Left hindlimb (tissue), 1 donor: ENCODE results near the gene TIMMDC1.
"Not testable (repeated sequence)": the region's sequence is repeated elsewhere in the genome, so short reads cannot be mapped to it uniquely, and the experiment has no call there.

Source experiments
- DNase-seq: peaks from one replicate; pipeline ENCODE4 v3.0.0-alpha.2; 2018

TIMMDC1 gene

GRCh38 chr3:119514637-119515036, 16.3 kb downstream of the TIMMDC1 start:
- no peak for DNase-seq

GRCh38 chr3:119517112-119517511, 18.8 kb downstream of the TIMMDC1 start:
- no peak for DNase-seq

GRCh38 chr3:119518026-119518425, 19.7 kb downstream of the TIMMDC1 start:
- no peak for DNase-seq

- no peak for DNase-seq
These were observed 26.8 kb downstream of the TIMMDC1 start for GRCh38 chr3:119524931-119525662.

GRCh38 chr3:119527714-119528113, 29.4 kb downstream of the TIMMDC1 start:
- no peak for DNase-seq

GRCh38 chr3:119529883-119530282, 31.5 kb downstream of the TIMMDC1 start:
- no peak for DNase-seq

GRCh38 chr3:119530456-119530855, 32.1 kb downstream of the TIMMDC1 start:
- no peak for DNase-seq

- DNase-seq = no peak
These were observed 32.8 kb downstream of the TIMMDC1 start for GRCh38 chr3:119531151-119531550.

- no peak for DNase-seq
These were observed 35.9 kb downstream of the TIMMDC1 start for GRCh38 chr3:119534296-119534695.

- no peak for DNase-seq
These were observed 38.4 kb downstream of the TIMMDC1 start for GRCh38 chr3:119536757-119537156.

GRCh38 chr3:119538772-119539171, 40.4 kb downstream of the TIMMDC1 start:
- no peak for DNase-seq

- DNase-seq = no peak
These were observed 43.2 kb downstream of the TIMMDC1 start for GRCh38 chr3:119541547-119541946.

- DNase-seq = no peak
These were observed 43.9 kb downstream of the TIMMDC1 start for GRCh38 chr3:119542168-119542767.

GRCh38 chr3:119543147-119543546, 44.8 kb downstream of the TIMMDC1 start:
- DNase-seq = no peak

- DNase-seq = no peak
These were observed 48.9 kb downstream of the TIMMDC1 start for GRCh38 chr3:119547227-119547626.

GRCh38 chr3:119548341-119548740, 50.0 kb downstream of the TIMMDC1 start:
- DNase-seq = no peak

GRCh38 chr3:119550192-119550910, 52.0 kb downstream of the TIMMDC1 start:
- no peak for DNase-seq

GRCh38 chr3:119551598-119551997, 53.3 kb downstream of the TIMMDC1 start:
- DNase-seq = no peak

- DNase-seq = not testable (repeated sequence)
These were observed 54.6 kb downstream of the TIMMDC1 start for GRCh38 chr3:119552928-119553327.

GRCh38 chr3:119553823-119554415, 55.6 kb downstream of the TIMMDC1 start:
- DNase-seq = no peak

- DNase-seq = no peak
These were observed 57.0 kb downstream of the TIMMDC1 start for GRCh38 chr3:119555309-119555735.

- DNase-seq = no peak
These were observed 57.6 kb downstream of the TIMMDC1 start for GRCh38 chr3:119555929-119556328.

- no peak for DNase-seq
These were observed 59.0 kb downstream of the TIMMDC1 start for GRCh38 chr3:119557192-119557876.
